Limb (tissue), 2 donors: ENCODE results near the gene ZSWIM5.
"Not testable (repeated sequence)": the region's sequence is repeated elsewhere in the genome, so short reads cannot be mapped to it uniquely, and the experiment has no call there.

Source experiments
- DNase-seq, 2 donors: peaks; one replicate each; pipeline ENCODE4 v3.0.0-alpha.2; 2016; ENCODE audit errors: extremely low spot score in 2 of 2

The ZSWIM5 gene

DNA sequence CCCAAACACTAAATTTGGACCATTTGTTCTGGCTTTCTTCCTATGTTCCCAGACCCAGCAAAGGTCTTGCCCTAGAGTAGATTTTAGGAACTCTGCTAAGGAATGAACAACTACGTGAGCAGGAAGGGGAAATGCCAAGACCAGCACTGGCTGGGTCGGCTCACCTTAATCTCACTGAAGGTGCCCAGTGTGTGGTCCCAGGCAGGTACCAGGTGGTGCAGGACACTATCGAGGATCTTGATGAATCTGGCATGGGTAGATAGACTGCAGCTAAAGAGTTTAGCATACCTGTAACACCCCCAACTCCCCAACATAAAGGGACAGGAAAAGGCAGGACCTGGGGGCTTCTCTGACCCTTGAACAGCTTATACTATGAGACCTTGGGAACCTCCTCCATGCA is 198.3 kb downstream of the ZSWIM5 start:
- no peak for DNase-seq

DNA sequence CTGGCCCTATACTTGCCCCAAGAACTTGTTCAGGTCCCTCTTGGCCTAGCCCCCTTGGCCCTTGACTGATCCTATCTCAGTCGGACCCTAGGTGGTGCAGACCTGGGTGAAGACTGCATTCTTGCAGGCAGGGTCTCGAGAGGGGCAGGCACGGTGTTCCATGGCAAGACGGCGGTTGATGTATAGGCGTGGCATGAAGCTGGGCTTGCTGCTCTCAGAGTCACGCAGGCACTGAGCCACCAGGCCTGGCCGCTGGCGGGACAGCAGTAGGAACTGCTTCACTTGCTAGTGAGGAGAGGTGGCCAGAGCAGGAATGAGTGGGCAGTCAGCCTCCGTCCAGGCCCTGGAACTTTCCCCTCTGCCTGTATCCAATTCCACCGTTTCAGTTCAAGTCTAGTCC is 199.1 kb downstream of the ZSWIM5 start:
- no peak for DNase-seq

DNA sequence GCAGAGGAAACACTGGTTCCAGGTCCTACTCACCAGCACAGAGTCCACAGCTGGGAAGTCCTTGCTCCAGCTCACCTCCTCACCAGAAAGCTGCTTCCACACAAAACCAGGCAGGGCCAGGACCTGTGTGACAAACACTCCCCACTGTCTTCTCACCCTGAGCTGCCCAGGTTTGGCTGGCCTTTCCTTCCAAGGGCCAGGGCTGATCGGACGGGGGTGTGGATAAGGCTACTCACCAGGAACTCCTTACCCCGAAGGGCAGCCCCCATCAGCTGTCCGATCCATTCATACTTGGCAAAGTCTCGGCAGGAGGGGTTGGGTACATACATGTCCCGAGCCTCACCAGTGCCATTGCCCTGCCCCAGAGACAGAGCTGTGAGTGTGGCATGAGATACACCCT is 200.6 kb downstream of the ZSWIM5 start:
- no peak for DNase-seq

- no peak for DNase-seq
These were observed 202.0 kb downstream of the ZSWIM5 start for GRCh38 chr1:45004281-45004920.

DNA sequence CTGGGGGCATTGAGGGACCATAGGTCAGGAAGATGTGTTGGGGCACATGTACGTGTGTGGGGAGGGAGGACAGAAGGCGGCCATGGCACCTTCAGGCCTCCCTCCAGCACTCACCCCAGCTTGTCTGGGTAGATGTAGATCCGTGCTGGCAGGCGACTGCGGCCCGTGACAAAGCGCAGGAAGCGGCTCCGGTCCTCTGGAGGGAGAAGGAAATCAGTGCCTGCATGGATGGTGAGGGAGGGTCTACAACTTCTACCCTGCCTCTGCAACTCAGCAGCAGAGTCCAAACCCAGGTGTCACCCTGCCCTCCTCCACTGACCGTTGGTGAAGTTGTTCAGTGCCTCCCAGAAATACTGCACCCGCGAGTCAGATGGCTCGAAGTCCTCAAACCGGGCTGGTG is 202.7 kb downstream of the ZSWIM5 start:
- DNase-seq = no peak

- no peak for DNase-seq
These were observed 203.5 kb downstream of the ZSWIM5 start for GRCh38 chr1:45002650-45003645.

DNA sequence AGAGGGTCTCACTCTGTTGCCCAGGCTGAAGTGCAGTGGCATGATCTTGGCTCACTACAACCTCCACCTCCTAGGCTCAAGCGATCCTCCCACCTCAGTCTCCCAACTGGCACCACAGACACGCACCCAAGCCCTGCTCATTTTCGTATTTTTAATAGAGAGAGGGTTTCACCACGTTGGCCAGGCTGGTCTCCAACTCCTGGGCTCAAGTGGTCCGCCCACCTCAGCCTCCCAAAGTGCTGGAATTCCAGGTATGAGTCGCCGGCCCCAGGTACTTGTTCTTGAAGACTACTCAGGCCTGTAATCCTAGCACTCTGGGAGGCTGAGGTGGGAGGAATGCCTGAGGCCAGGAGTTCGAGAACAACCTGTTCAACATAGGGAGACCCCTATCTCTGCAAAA is 204.8 kb downstream of the ZSWIM5 start:
- not testable (repeated sequence) for DNase-seq

DNA sequence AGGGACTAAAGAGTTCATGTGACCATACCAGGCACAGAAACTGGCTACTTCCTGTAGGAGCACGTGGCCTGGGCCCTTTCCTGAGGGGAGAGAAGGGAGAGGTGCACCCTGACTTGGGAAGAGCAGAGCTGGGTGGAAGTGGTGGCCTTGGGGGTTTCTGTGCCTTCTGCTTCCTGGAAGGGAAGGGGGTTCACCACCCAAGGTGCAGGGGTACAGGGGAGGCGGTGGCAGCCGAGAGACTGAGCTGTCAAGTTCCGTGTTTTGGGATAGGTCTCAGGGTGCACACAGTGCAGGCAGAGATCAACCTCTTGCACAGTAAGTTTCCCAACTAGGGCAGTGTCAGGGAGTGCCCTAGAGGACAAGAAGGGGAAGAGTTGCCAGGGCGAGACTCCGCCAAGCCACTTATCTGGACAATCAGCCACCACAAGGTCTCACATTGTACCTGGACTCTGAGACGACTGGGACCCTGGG is 205.4 kb downstream of the ZSWIM5 start:
- DNase-seq = no peak

- no peak for DNase-seq
These were observed 207.2 kb downstream of the ZSWIM5 start for GRCh38 chr1:44999232-44999631.

DNA sequence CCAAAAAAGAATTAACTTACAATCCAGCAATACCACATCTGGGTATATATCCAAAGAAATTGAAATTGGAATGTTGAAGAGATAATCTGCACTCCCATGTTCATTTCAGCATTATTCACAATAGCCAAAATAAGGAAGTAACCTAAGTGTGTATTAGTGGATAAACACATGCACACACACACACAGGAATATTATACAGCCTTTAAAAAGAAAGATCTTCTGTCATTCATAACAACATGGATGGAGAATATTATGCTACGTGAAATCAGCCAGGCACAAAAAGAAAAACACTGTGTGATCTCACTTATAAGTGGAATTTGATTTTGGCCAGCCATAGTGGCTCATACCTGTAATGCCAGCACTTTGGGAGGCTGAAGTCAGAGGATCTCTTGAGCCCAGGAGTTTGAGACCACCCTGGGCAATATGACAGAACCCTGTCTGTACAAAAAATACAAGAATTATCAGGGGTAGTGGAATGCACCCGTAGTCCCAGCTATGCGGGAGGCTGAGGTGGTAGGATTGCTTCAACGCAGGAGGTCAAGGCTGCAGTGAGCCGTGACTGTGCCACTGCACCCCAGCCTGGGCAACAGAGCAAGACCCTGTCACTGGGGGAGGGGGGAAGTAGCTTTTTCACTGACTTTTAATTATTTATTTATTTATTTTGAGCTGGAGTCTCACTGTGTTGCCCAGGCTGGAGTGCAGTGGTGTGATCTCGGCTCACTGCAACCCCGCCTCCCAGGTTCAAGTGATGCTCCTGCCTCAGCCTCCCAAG is 210.8 kb downstream of the ZSWIM5 start:
- no peak for DNase-seq

- no peak for DNase-seq
These were observed 212.0 kb downstream of the ZSWIM5 start for GRCh38 chr1:44994309-44994898.

- no peak for DNase-seq
These were observed 217.8 kb downstream of the ZSWIM5 start for GRCh38 chr1:44988531-44989156.

DNA sequence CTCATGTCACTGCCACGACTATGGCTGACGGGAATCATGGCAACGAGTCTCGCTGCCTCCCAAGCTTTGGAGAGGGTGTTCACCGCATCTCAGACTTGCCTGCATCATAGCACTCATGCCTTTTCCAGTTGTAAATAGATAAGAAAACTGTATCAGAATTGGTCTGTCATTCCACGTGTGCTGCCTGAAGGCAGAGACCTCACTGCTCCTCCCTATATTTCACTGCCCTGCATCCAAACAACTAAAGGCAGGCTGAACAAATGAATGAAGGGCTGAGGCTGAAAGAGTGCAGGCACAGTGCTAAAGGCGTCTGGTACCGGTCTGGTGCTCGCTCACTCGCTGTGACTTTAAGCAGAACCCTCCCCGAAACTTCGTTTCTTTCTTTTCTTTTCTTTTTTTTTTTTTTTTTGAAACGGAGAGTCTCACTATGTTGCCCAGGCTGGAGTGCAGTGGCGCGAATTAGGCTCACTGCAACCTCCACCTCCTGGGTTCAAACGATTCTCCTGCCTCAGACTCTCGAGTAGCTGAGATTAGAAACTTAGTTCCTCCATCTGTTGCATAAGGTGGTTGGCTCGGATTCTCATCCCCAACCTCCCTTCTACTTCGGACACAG is 220.6 kb downstream of the ZSWIM5 start:
- no peak for DNase-seq

DNA sequence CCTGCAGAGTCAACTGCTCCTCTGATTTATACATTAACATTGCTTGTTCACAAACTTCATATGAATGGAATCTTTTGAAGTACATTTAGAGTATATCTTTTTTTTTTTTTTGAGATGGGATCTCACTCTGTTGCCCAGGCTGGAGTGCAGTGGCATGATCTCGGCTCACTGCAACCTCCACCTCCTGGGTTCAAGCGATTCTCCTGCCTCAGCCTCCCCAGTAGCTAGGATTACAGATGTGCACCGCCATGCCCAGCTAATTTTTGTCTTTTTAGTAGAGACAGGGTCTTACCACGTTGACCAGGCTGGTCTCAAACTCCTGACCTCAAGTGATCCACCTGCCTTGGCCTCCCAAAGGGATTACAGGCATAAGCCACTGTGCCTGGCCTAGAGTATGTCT is 229.0 kb downstream of the ZSWIM5 start:
- not testable (repeated sequence) for DNase-seq

DNA sequence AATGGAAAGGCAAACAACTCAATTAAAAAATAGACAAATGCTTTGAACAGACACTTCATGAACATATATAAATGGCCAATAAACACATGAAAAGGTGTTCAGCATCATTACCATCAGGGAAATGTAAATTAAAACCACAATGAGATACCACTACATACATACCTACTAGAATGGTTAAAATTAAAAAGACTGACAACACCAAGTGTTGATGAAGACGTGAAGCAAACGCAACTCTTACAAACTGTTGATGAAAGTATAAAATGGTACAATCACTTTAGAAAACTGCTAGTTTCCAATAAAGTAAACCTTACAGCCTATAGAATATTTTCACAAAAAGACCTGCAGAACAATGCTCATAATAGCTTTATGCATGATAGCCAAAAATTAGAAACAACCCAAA is 230.2 kb downstream of the ZSWIM5 start:
- DNase-seq = no peak

GRCh38 chr1:44973645-44974044 is 232.8 kb downstream of the ZSWIM5 start:
- DNase-seq = no peak

DNA sequence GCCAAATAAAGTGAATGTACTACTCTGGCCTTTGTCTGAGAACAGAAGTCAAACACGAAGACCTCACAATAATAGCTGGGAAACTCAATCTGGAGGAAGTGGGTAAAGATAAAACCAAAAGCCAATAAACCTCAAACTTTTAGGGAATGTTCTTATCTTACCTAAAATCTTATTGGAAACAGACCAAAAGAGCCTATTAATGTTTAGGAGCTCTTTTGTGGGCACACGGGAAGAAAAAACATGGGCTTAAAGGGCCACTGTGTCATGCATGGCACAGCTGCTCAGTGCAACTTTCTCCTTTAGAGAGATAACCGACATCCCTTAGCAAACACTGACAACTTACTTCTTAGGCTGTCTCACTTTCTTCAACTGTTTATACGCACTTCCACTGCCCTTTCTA is 236.1 kb downstream of the ZSWIM5 start:
- DNase-seq = no peak
